Chondrocyte (in vitro differentiated cells): ENCODE data around the gene GPC6. TPM values are rescaled to one million over a fixed set of nuclear protein-coding genes. Genes with fewer than 3 reads are reported as not detected.
A peak's percentile ranks its signal among the peaks of the same experiment; 100 is the strongest.

Source experiments
- DNase-seq: peaks from one replicate; pipeline ENCODE4 v3.0.0; 2021; ENCODE audit warnings: mixed read lengths, low spot score
- H3K27ac Mint-ChIP-seq: one replicate; pipeline ENCODE4 v1.8.0; 2021; ENCODE audit warnings: mild to moderate bottlenecking, moderate library complexity, mixed read lengths; ENCODE audit not compliant: unreplicated experiment
- H3K27me3 Mint-ChIP-seq: 2 replicates; pipeline ENCODE4 v1.8.0; 2021; ENCODE audit warnings: low read depth, mixed read lengths
- H3K36me3 Mint-ChIP-seq: 2 replicates; pipeline ENCODE4 v1.8.0; 2021; ENCODE audit warnings: low read depth, mixed read lengths
- H3K4me1 Mint-ChIP-seq: 2 replicates; pipeline ENCODE4 v1.8.0; 2021; ENCODE audit warnings: low read depth, mild to moderate bottlenecking, mixed read lengths
- H3K4me3 Mint-ChIP-seq: one replicate; pipeline ENCODE4 v1.8.0; 2021; ENCODE audit warnings: mild to moderate bottlenecking, moderate library complexity, mixed read lengths; ENCODE audit not compliant: unreplicated experiment
- H3K9me3 Mint-ChIP-seq: 2 replicates; pipeline ENCODE4 v1.8.0; 2021; ENCODE audit warnings: low read depth, mixed read lengths
- CTCF ChIP-seq: fragments of 200-600 bp; sonication (generic); IDR thresholded peaks from 2 replicates; pipeline ENCODE4 v1.5.0; 2021; ENCODE audit warnings: antibody characterized with exemption, mild to moderate bottlenecking, moderate library complexity
- total RNA-seq: library from RNA; stranded (reverse); gene quantifications from 3 replicates; pipeline ENCODE4 v1.2.1, GENCODE V29; 2021

Gene GPC6
- total RNA-seq, 1 donor from 2014 or later = 76.1 TPM

- Mint-ChIP-seq H3K36me3 (peaks cover 2% of the 10 kb centered on the region), H3K9me3 (peaks cover 19% of the 10 kb centered on the region), H3K4me3 (peak overlapping the region; percentile 23), H3K4me1 (peaks cover 21% of the 10 kb centered on the region), H3K27ac (peak overlapping the region; percentile 91), H3K27me3 (no peaks in the 10 kb centered on the region)
- peak; percentile 54 for TF ChIP-seq CTCF
- no peak for DNase-seq
Measured at GRCh38 chr13:94280349-94280748, 1053.7 kb downstream of the GPC6 start.

GRCh38 chr13:94280845-94281244 is 1054.2 kb downstream of the GPC6 start:
- no peak for TF ChIP-seq CTCF
- Mint-ChIP-seq H3K4me1 (peaks cover 21% of the 10 kb centered on the region), H3K27ac (peak overlapping the region; percentile 91), H3K9me3 (peaks cover 19% of the 10 kb centered on the region), H3K27me3 (no peaks in the 10 kb centered on the region), H3K36me3 (peaks cover 2% of the 10 kb centered on the region), H3K4me3 (no peak overlapping the region)
- DNase-seq = no peak

- H3K9me3 Mint-ChIP-seq = no peaks in the 10 kb centered on the region
- H3K36me3 Mint-ChIP-seq = peaks cover 6% of the 10 kb centered on the region
- H3K4me1 Mint-ChIP-seq = peaks cover 11% of the 10 kb centered on the region
- no peaks in the 10 kb centered on the region for H3K27me3 Mint-ChIP-seq
- no peak overlapping the region for H3K4me3 Mint-ChIP-seq
- no peak overlapping the region for H3K27ac Mint-ChIP-seq
- DNase-seq = no peak
- TF ChIP-seq CTCF = no peak
Measured at GRCh38 chr13:94286581-94286980, 1060.0 kb downstream of the GPC6 start.

GRCh38 chr13:94291631-94292322 is 1065.2 kb downstream of the GPC6 start:
- H3K27ac Mint-ChIP-seq = no peak overlapping the region
- DNase-seq = no peak
- no peak overlapping the region for H3K4me3 Mint-ChIP-seq
- H3K9me3 Mint-ChIP-seq = no peaks in the 10 kb centered on the region
- peaks cover 5% of the 10 kb centered on the region for H3K36me3 Mint-ChIP-seq
- peaks cover 12% of the 10 kb centered on the region for H3K4me1 Mint-ChIP-seq
- TF ChIP-seq CTCF = no peak
- no peaks in the 10 kb centered on the region for H3K27me3 Mint-ChIP-seq

GRCh38 chr13:94292323-94292640 is 1065.7 kb downstream of the GPC6 start:
- DNase-seq = no peak
- H3K4me3 Mint-ChIP-seq = no peak overlapping the region
- H3K27ac Mint-ChIP-seq = no peak overlapping the region
- TF ChIP-seq CTCF = no peak
- H3K36me3 Mint-ChIP-seq = peaks cover 2% of the 10 kb centered on the region
- no peaks in the 10 kb centered on the region for H3K27me3 Mint-ChIP-seq
- H3K9me3 Mint-ChIP-seq = no peaks in the 10 kb centered on the region
- peaks cover 12% of the 10 kb centered on the region for H3K4me1 Mint-ChIP-seq
